Measurements from ENCODE around the gene C1S.

DNA sequence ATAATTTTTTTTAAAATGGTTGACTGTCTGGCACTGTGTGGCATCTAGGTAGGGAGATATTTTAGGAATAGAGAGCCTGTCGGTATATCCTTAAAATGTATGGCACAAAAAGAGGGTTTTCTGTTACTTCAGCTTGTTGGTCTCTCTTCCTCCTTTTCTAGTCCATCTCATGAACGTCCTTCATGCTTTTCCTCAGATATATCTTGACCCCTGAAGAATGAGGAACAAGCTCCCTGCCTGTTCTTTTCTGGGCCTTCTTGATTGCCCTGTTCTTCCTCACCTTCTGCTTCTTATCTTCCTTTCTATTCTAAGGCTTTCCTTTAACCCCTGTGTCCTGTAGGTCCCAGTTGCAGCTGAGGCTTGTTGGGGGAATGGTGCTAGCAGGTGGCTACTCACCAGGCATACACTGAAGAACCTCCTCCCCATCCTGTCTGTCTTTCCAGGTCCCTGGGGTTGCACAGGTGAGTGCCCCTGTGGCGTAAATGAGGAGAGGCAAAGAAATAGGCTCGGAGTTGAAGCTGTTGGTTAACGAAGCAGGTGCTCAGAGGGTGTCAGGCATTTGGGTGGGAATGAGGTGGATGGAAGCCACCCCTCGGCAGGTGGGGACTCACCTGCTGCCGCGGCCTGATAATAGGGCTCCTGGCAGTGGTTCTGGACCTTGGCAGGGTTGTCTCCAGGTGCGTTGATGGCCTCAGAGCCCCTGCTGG is 38.9 kb downstream of the C1S start:
- TF ChIP-seq CTCF (IDR thresholded peaks at IDR 0.05) (no peak), EZH2phosphoT487 (IDR thresholded peaks at IDR 0.05) (no peak)

Measured in neural progenitor cell (in vitro differentiated cells).